Stomach smooth muscle (tissue), 2 donors: ENCODE measurements around the gene PDE4D.

ENCODE experiments used
- H3K27ac ChIP-seq: one replicate; pipeline ENCODE4 v1.7.0; 2013; ENCODE audit warnings: mild to moderate bottlenecking, low read length, inconsistent platforms
- H3K27me3 ChIP-seq, 2 donors: one replicate each; pipeline ENCODE4 v1.7.0; 2013; ENCODE audit warnings: low read length in 2 of 2; ENCODE audit not compliant: insufficient read depth in 2 of 2, control insufficient read depth in 1 of 2
- H3K36me3 ChIP-seq, 2 donors: one replicate each; pipeline ENCODE4 v1.7.0; 2013; ENCODE audit warnings: low read length in 2 of 2; ENCODE audit not compliant: control insufficient read depth in 2 of 2, insufficient read depth in 2 of 2
- H3K4me1 ChIP-seq: one replicate; pipeline ENCODE4 v1.7.0; 2013; ENCODE audit warnings: low read length; ENCODE audit not compliant: control insufficient read depth, insufficient read depth
- H3K4me3 ChIP-seq, 2 donors: one replicate each; pipeline ENCODE4 v1.7.0; 2013; ENCODE audit warnings: low read length in 2 of 2
- H3K9ac ChIP-seq, 2 donors: one replicate each; pipeline ENCODE4 v1.7.0; 2013; ENCODE audit warnings: low read length in 2 of 2, mild to moderate bottlenecking in 1 of 2
- H3K9me3 ChIP-seq, 2 donors: one replicate each; pipeline ENCODE4 v1.7.0; 2013; ENCODE audit warnings: low read length in 2 of 2; ENCODE audit not compliant: control insufficient read depth in 2 of 2
- donor health status: healthy.
- donor health status: Pancreatic carcinoma.

The PDE4D gene

GRCh38 chr5:59609501-59610265, 283.8 kb downstream of the PDE4D start:
- Histone ChIP-seq H3K9me3 (no peaks in the 10 kb centered on the region), H3K27ac (no peak overlapping the region), H3K4me3 (no peak overlapping the region), H3K4me1 (no peaks in the 10 kb centered on the region), H3K9ac (no peak overlapping the region), H3K36me3 (no peaks in the 10 kb centered on the region), H3K27me3 (no peaks in the 10 kb centered on the region)

GRCh38 chr5:59608745-59609144, 284.8 kb downstream of the PDE4D start:
- Histone ChIP-seq H3K27me3 (no peaks in the 10 kb centered on the region), H3K36me3 (no peaks in the 10 kb centered on the region), H3K4me3 (no peak overlapping the region), H3K27ac (no peak overlapping the region), H3K9ac (no peak overlapping the region), H3K4me1 (no peaks in the 10 kb centered on the region), H3K9me3 (no peaks in the 10 kb centered on the region)

- Histone ChIP-seq H3K36me3 (no peaks in the 10 kb centered on the region), H3K9me3 (no peaks in the 10 kb centered on the region), H3K4me1 (no peaks in the 10 kb centered on the region), H3K27me3 (no peaks in the 10 kb centered on the region), H3K9ac (no peak overlapping the region), H3K27ac (no peak overlapping the region), H3K4me3 (no peak overlapping the region)
Measured at GRCh38 chr5:59607138-59607765, 286.3 kb downstream of the PDE4D start.

GRCh38 chr5:59605915-59606314, 287.6 kb downstream of the PDE4D start:
- Histone ChIP-seq H3K4me3 (no peak overlapping the region), H3K27ac (no peak overlapping the region), H3K27me3 (no peaks in the 10 kb centered on the region), H3K9ac (no peak overlapping the region), H3K36me3 (no peaks in the 10 kb centered on the region), H3K9me3 (no peaks in the 10 kb centered on the region), H3K4me1 (no peaks in the 10 kb centered on the region)

- H3K9me3 ChIP-seq, result no peaks in the 10 kb centered on the region
- H3K4me3 ChIP-seq, result no peak overlapping the region
- H3K36me3 ChIP-seq, result no peaks in the 10 kb centered on the region
- no peaks in the 10 kb centered on the region for H3K4me1 ChIP-seq
- no peak overlapping the region for H3K27ac ChIP-seq
- H3K27me3 ChIP-seq, result no peaks in the 10 kb centered on the region
- no peak overlapping the region for H3K9ac ChIP-seq
Measured at GRCh38 chr5:59604111-59604510, 289.4 kb downstream of the PDE4D start.

GRCh38 chr5:59600998-59601397, 292.5 kb downstream of the PDE4D start:
- Histone ChIP-seq H3K27me3 (no peaks in the 10 kb centered on the region), H3K4me3 (no peak overlapping the region), H3K9me3 (no peaks in the 10 kb centered on the region), H3K4me1 (no peaks in the 10 kb centered on the region), H3K27ac (no peak overlapping the region), H3K36me3 (no peaks in the 10 kb centered on the region), H3K9ac (no peak overlapping the region)

GRCh38 chr5:59600153-59600552, 293.4 kb downstream of the PDE4D start:
- H3K27me3 ChIP-seq, result no peaks in the 10 kb centered on the region

GRCh38 chr5:59599729-59600128, 293.8 kb downstream of the PDE4D start:
- Histone ChIP-seq H3K27ac (no peak overlapping the region), H3K4me1 (no peaks in the 10 kb centered on the region), H3K36me3 (no peaks in the 10 kb centered on the region), H3K9me3 (no peaks in the 10 kb centered on the region), H3K4me3 (no peak overlapping the region), H3K9ac (no peak overlapping the region), H3K27me3 (no peaks in the 10 kb centered on the region)

More at GRCh38 chr5:59600153-59600552, 293.4 kb downstream of the PDE4D start:
- Histone ChIP-seq H3K36me3 (no peaks in the 10 kb centered on the region), H3K4me1 (no peaks in the 10 kb centered on the region), H3K9ac (no peak overlapping the region), H3K27ac (no peak overlapping the region), H3K9me3 (no peaks in the 10 kb centered on the region), H3K4me3 (no peak overlapping the region)

- Histone ChIP-seq H3K27me3 (no peaks in the 10 kb centered on the region), H3K4me1 (no peaks in the 10 kb centered on the region), H3K9me3 (no peaks in the 10 kb centered on the region), H3K27ac (no peak overlapping the region), H3K9ac (peak overlapping the region in 1 of 2 donors; percentile 52), H3K36me3 (no peaks in the 10 kb centered on the region), H3K4me3 (peak overlapping the region; percentile 9 to 57)
Measured at GRCh38 chr5:59598547-59598874, 295.0 kb downstream of the PDE4D start.

GRCh38 chr5:59597690-59598546, 295.6 kb downstream of the PDE4D start:
- no peaks in the 10 kb centered on the region for H3K4me1 ChIP-seq
- no peak overlapping the region for H3K9ac ChIP-seq
- no peaks in the 10 kb centered on the region for H3K9me3 ChIP-seq
- H3K36me3 ChIP-seq, result no peaks in the 10 kb centered on the region
- H3K4me3 ChIP-seq, result peak overlapping the region; percentile 9 to 57
- no peak overlapping the region for H3K27ac ChIP-seq
- H3K27me3 ChIP-seq, result no peaks in the 10 kb centered on the region
